ENCODE measurements around the gene TOMM6.

- TF ChIP-seq, protein P1, sequence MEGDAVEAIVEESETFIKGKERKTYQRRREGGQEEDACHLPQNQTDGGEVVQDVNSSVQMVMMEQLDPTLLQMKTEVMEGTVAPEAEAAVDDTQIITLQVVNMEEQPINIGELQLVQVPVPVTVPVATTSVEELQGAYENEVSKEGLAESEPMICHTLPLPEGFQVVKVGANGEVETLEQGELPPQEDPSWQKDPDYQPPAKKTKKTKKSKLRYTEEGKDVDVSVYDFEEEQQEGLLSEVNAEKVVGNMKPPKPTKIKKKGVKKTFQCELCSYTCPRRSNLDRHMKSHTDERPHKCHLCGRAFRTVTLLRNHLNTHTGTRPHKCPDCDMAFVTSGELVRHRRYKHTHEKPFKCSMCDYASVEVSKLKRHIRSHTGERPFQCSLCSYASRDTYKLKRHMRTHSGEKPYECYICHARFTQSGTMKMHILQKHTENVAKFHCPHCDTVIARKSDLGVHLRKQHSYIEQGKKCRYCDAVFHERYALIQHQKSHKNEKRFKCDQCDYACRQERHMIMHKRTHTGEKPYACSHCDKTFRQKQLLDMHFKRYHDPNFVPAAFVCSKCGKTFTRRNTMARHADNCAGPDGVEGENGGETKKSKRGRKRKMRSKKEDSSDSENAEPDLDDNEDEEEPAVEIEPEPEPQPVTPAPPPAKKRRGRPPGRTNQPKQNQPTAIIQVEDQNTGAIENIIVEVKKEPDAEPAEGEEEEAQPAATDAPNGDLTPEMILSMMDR (IDR thresholded peaks at IDR 0.05), result no peak
- TF ChIP-seq POLR2AphosphoS5 (IDR thresholded peaks at IDR 0.05), result no peak
- TF ChIP-seq POLR2A (IDR thresholded peaks at IDR 0.05), result no peak
- TF ChIP-seq EP300 (IDR thresholded peaks at IDR 0.05), result no peak
These were observed 30.2 kb upstream of the TOMM6 start for GRCh38 chr6:41757271-41757670.
